ENCODE results near the gene SAMD9L. TPM values are rescaled to one million over a fixed set of nuclear protein-coding genes. Genes with fewer than 3 reads are reported as not detected.

SAMD9L gene
- total RNA-seq, 1 experiment from 2014 or later, result 0.49 TPM

DNA sequence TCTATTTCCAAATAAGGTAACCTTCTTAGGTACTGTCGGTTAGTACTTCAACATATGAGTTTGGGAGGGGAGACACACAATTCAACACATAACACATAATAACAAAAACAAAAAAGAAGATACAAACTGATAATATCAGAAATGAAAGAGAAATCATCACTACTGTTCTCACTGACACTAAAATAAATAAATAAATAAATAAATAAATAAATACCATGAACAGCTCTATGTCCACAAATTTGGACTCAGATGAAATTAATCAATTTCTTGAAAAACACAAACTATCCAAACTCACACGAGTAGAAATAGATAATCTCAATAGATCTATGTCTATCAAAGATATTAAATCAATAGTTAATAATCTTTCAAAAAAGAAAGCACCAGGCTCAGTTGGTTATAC, 24.5 kb upstream of the SAMD9L start:
- no peak for DNase-seq (ENCODE audit: low spot score)
- CTCF ChIA-PET, result no interaction called here
- TF ChIP-seq, protein P1, sequence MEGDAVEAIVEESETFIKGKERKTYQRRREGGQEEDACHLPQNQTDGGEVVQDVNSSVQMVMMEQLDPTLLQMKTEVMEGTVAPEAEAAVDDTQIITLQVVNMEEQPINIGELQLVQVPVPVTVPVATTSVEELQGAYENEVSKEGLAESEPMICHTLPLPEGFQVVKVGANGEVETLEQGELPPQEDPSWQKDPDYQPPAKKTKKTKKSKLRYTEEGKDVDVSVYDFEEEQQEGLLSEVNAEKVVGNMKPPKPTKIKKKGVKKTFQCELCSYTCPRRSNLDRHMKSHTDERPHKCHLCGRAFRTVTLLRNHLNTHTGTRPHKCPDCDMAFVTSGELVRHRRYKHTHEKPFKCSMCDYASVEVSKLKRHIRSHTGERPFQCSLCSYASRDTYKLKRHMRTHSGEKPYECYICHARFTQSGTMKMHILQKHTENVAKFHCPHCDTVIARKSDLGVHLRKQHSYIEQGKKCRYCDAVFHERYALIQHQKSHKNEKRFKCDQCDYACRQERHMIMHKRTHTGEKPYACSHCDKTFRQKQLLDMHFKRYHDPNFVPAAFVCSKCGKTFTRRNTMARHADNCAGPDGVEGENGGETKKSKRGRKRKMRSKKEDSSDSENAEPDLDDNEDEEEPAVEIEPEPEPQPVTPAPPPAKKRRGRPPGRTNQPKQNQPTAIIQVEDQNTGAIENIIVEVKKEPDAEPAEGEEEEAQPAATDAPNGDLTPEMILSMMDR (conservative IDR thresholded peaks at IDR 0.05; ENCODE audit: low read depth, low read length), result no peak
- no peak for TF ChIP-seq EZH2 (IDR thresholded peaks at IDR 0.05; ENCODE audit: borderline replicate concordance, low read depth, low read length, poor library complexity, severe bottlenecking)
- intact Hi-C loops (cut with micrococcal nuclease; ENCODE audit: unreplicated experiment), result no loop called here
- POLR2A ChIA-PET (ENCODE audit: low non-redundant PET), result no interaction called here
- Histone ChIP-seq H3K4me3 (ENCODE audit: low read depth, low read length, poor library complexity, severe bottlenecking) (no peak overlapping the region), H3K4me1 (ENCODE audit: insufficient read depth, low read length, poor library complexity, severe bottlenecking) (no peaks in the 10 kb centered on the region), H3K36me3 (ENCODE audit: insufficient read depth, low read length, poor library complexity, severe bottlenecking) (no peaks in the 10 kb centered on the region), H3K27me3 (replicated peaks; ENCODE audit: insufficient read depth, low read depth, low read length, poor library complexity) (peaks cover 5% of the 10 kb centered on the region), H3K27ac (ENCODE audit: low read depth, low read length, poor library complexity, severe bottlenecking) (no peak overlapping the region), H3K9me3 (ENCODE audit: low read depth, low read length, poor library complexity, severe bottlenecking) (peaks cover 15% of the 10 kb centered on the region)
- no TSS peak for BruUV-seq (replicated peaks)

DNA sequence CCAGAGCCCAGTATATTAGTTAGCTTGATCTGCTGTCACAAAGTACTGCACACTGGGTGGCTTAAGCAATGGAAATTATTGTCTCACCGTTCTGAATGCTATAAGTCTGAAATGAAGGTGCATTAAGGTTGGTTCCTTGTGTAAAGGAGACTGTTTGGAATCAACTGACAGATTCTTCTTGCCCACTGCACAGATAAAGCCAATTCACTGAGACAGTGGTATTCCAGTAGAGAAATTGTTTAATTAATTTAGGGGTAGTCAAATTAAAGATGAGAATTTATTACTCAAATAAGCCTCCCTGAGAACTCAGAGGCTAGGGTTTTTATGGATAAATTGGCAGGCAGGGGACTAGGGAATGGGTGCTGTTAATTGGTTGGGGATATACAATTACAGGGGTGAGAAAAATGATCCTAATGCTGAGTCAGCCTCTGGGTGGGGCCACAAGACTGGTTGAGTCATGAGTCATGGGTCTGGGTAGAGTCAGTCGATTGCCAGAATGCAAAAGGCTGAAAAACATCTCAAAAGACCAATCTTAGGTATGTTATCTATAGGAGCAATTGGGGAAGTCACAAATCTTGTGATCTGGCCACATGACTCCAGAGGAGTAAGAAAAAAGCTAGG, 23.5 kb upstream of the SAMD9L start:
- TF ChIP-seq EZH2 (IDR thresholded peaks at IDR 0.05; ENCODE audit: borderline replicate concordance, low read depth, low read length, poor library complexity, severe bottlenecking), result no peak
- TF ChIP-seq, protein P1 (conservative IDR thresholded peaks at IDR 0.05; ENCODE audit: low read depth, low read length), result no peak
- Histone ChIP-seq H3K27me3 (replicated peaks; ENCODE audit: insufficient read depth, low read depth, low read length, poor library complexity) (peaks cover 5% of the 10 kb centered on the region), H3K27ac (ENCODE audit: low read depth, low read length, poor library complexity, severe bottlenecking) (no peak overlapping the region), H3K36me3 (ENCODE audit: insufficient read depth, low read length, poor library complexity, severe bottlenecking) (no peaks in the 10 kb centered on the region), H3K4me1 (ENCODE audit: insufficient read depth, low read length, poor library complexity, severe bottlenecking) (no peaks in the 10 kb centered on the region), H3K4me3 (ENCODE audit: low read depth, low read length, poor library complexity, severe bottlenecking) (no peak overlapping the region), H3K9me3 (ENCODE audit: low read depth, low read length, poor library complexity, severe bottlenecking) (peaks cover 15% of the 10 kb centered on the region)
- intact Hi-C loops (cut with micrococcal nuclease; ENCODE audit: unreplicated experiment), result no loop called here
- ChIA-PET CTCF (interaction anchor here (0.5 kb wide), 1 partner anchor 31 kb away, joined by 3 read pairs; no protein-coding TSS in a partner anchor), POLR2A (ENCODE audit: low non-redundant PET) (no interaction called here)
- DNase-seq (ENCODE audit: low spot score), result no peak
- no TSS peak for BruUV-seq (replicated peaks)

DNA sequence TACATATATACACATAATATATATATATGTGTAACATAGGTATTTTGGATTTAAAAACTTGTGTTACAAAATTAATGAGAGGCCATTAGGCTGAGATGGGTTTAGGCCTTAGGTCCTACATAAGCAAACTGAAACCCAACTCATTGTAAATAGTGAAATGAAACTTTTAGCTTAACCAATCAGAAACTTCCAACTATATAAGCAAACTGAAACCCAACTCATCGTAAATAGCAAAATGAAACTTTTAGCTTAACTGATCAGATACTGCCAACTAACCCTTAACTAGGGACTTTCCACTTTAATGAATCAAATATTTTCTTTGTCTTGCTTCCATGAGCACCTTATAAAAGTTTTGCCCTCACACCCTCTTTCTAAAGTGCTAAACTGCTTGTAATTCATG, 17.3 kb upstream of the SAMD9L start:
- H3K4me3 ChIP-seq (ENCODE audit: low read depth, low read length, poor library complexity, severe bottlenecking), result no peak overlapping the region
- no peak for DNase-seq (ENCODE audit: low spot score)
- BruUV-seq (replicated peaks), result no TSS peak
- intact Hi-C loops (cut with micrococcal nuclease; ENCODE audit: unreplicated experiment), result no loop called here
- H3K9me3 ChIP-seq (ENCODE audit: low read depth, low read length, poor library complexity, severe bottlenecking), result peaks cover 2% of the 10 kb centered on the region
- H3K27ac ChIP-seq (ENCODE audit: low read depth, low read length, poor library complexity, severe bottlenecking), result no peak overlapping the region
- H3K27me3 ChIP-seq (replicated peaks; ENCODE audit: insufficient read depth, low read depth, low read length, poor library complexity), result no peaks in the 10 kb centered on the region
- no peak for TF ChIP-seq EZH2 (IDR thresholded peaks at IDR 0.05; ENCODE audit: borderline replicate concordance, low read depth, low read length, poor library complexity, severe bottlenecking)
- TF ChIP-seq, protein P1 (conservative IDR thresholded peaks at IDR 0.05; ENCODE audit: low read depth, low read length), result no peak
- POLR2A ChIA-PET (ENCODE audit: low non-redundant PET), result no interaction called here
- no peaks in the 10 kb centered on the region for H3K36me3 ChIP-seq (ENCODE audit: insufficient read depth, low read length, poor library complexity, severe bottlenecking)
- H3K4me1 ChIP-seq (ENCODE audit: insufficient read depth, low read length, poor library complexity, severe bottlenecking), result no peaks in the 10 kb centered on the region
- CTCF ChIA-PET, result no interaction called here

All from A673 (cell line).